Activated CD8-positive, alpha-beta memory T cell treated with anti-CD3 and anti-CD28 coated beads, Interleukin-2, amount 50 U/mL, for 1 hour (primary cell): ENCODE data around the gene MXRA7.

Experiments
- DNase-seq: peaks from one replicate; pipeline ENCODE4 v3.0.0-alpha.2; 2020; ENCODE audit errors: extremely low read depth

MXRA7 gene

GRCh38 chr17:76677406-76677805, 33.4 kb downstream of the MXRA7 start:
- DNase-seq, result no peak

- DNase-seq, result no peak
Measured at GRCh38 chr17:76676629-76677028, 34.1 kb downstream of the MXRA7 start.

- DNase-seq, result no peak
Measured at GRCh38 chr17:76675648-76676047, 35.1 kb downstream of the MXRA7 start.

- DNase-seq, result no peak
Measured at GRCh38 chr17:76674600-76674999, 36.2 kb downstream of the MXRA7 start.

GRCh38 chr17:76673729-76674128, 37.0 kb downstream of the MXRA7 start:
- DNase-seq, result no peak

- DNase-seq, result no peak
Measured at GRCh38 chr17:76672892-76673291, 37.9 kb downstream of the MXRA7 start.

- no peak for DNase-seq
Measured at GRCh38 chr17:76672270-76672851, 38.4 kb downstream of the MXRA7 start.

GRCh38 chr17:76671912-76672262, 38.9 kb downstream of the MXRA7 start:
- no peak for DNase-seq

GRCh38 chr17:76671123-76671911, 39.4 kb downstream of the MXRA7 start:
- peak; percentile 99 for DNase-seq

GRCh38 chr17:76670718-76671122, 40.0 kb downstream of the MXRA7 start:
- no peak for DNase-seq

- DNase-seq, result no peak
Measured at GRCh38 chr17:76670020-76670717, 40.6 kb downstream of the MXRA7 start.

- no peak for DNase-seq
Measured at GRCh38 chr17:76667786-76668453, 42.8 kb downstream of the MXRA7 start.

GRCh38 chr17:76667491-76667755, 43.3 kb downstream of the MXRA7 start:
- no peak for DNase-seq

GRCh38 chr17:76660656-76661042, 50.1 kb downstream of the MXRA7 start:
- no peak for DNase-seq

- no peak for DNase-seq
Measured at GRCh38 chr17:76659928-76660655, 50.7 kb downstream of the MXRA7 start.

- no peak for DNase-seq
Measured at GRCh38 chr17:76658242-76658662, 52.5 kb downstream of the MXRA7 start.

GRCh38 chr17:76657505-76658241, 53.1 kb downstream of the MXRA7 start:
- DNase-seq, result no peak

- no peak for DNase-seq
Measured at GRCh38 chr17:76654408-76654807, 56.4 kb downstream of the MXRA7 start.

- DNase-seq, result no peak
Measured at GRCh38 chr17:76650504-76650903, 60.3 kb downstream of the MXRA7 start.

- DNase-seq, result no peak
Measured at GRCh38 chr17:76646712-76647111, 64.1 kb downstream of the MXRA7 start.

GRCh38 chr17:76645481-76645880, 65.3 kb downstream of the MXRA7 start:
- DNase-seq, result no peak
